Smooth muscle cell (in vitro differentiated cells): ENCODE results near the gene KLK12. TPM values are rescaled to one million over a fixed set of nuclear protein-coding genes. Genes with fewer than 3 reads are reported as not detected.

Source experiments
- DNase-seq: peaks from one replicate; lab custom pipeline; 2025; ENCODE audit not compliant: unreplicated experiment; lab: John Stamatoyannopoulos, UW
- H2AFZ ChIP-seq: fragments of 200-600 bp; sonication (generic); 2 replicates; pipeline ENCODE4 v1.6.0; 2016; ENCODE audit warnings: antibody characterized with exemption, low read depth, mild to moderate bottlenecking
- H3F3A ChIP-seq: fragments of 200-600 bp; sonication (generic); 2 replicates; pipeline ENCODE4 v1.6.0; 2017; ENCODE audit warnings: antibody characterized with exemption, low read depth
- H3K27ac ChIP-seq: fragments of 200-600 bp; sonication (generic); 2 replicates; pipeline ENCODE4 v1.5.1; 2016; ENCODE audit warnings: low read depth, mild to moderate bottlenecking
- H3K27me3 ChIP-seq: fragments of 200-600 bp; sonication (generic); 2 replicates; pipeline ENCODE4 v1.6.1; 2016; ENCODE audit warnings: low read depth, mild to moderate bottlenecking
- H3K36me3 ChIP-seq: fragments of 200-600 bp; sonication (generic); 2 replicates; pipeline ENCODE4 v1.5.1; 2016; ENCODE audit warnings: low read depth
- H3K4me1 ChIP-seq: fragments of 200-600 bp; sonication (generic); 2 replicates; pipeline ENCODE4 v1.5.1; 2016; ENCODE audit warnings: low read depth
- H3K4me2 ChIP-seq: fragments of 200-600 bp; sonication (generic); 2 replicates; pipeline ENCODE4 v1.6.0; 2016; ENCODE audit warnings: mild to moderate bottlenecking
- H3K4me3 ChIP-seq: fragments of 200-600 bp; sonication (generic); 2 replicates; pipeline ENCODE4 v1.5.1; 2016; ENCODE audit warnings: mild to moderate bottlenecking
- H3K79me2 ChIP-seq: fragments of 200-600 bp; sonication (generic); 2 replicates; pipeline ENCODE4 v1.6.0; 2016; ENCODE audit warnings: low read depth, mild to moderate bottlenecking
- H3K9ac ChIP-seq: fragments of 200-600 bp; sonication (generic); 2 replicates; pipeline ENCODE4 v1.6.0; 2016; ENCODE audit warnings: low read depth
- H3K9me3 ChIP-seq: fragments of 200-600 bp; sonication (generic); replicated peaks from 2 replicates; pipeline ENCODE4 v1.5.1; 2016; ENCODE audit warnings: low read depth
- H4K20me1 ChIP-seq: fragments of 200-600 bp; sonication (generic); 2 replicates; pipeline ENCODE4 v1.6.0; 2016; ENCODE audit warnings: low read depth
- CTCF ChIP-seq: fragments of 200-600 bp; sonication (generic); IDR thresholded peaks from 2 replicates; pipeline ENCODE4 v1.5.1; 2017; ENCODE audit warnings: borderline replicate concordance, mild to moderate bottlenecking, antibody characterized with exemption; ENCODE audit not compliant: insufficient read depth, poor library complexity, severe bottlenecking
- WGBS: methylation state at CpG from one replicate; pipeline ENCODE4 v1.1.7; 2016; ENCODE audit warnings: low lambda C conversion rate; 5-methylcytosine and 5-hydroxymethylcytosine counted together
- polyA plus RNA-seq: library from polyadenylated mRNA; unstranded; fragments of >200 nt; fragmentation: Nextera tagmentation; extraction: Ambion mirVana; gene quantifications from 2 replicates; pipeline ENCODE4 v1.2.1, GENCODE V29; 2016
- total RNA-seq: library from RNA; depleted of rRNA; stranded (reverse); fragments of >200 nt; gene quantifications from 2 replicates; pipeline ENCODE4 v1.2.3, GENCODE V29; 2014

KLK12 gene
- total and polyA plus RNA-seq, 2 experiments from 2014 or later = 1.7 to 1.9 TPM

DNA sequence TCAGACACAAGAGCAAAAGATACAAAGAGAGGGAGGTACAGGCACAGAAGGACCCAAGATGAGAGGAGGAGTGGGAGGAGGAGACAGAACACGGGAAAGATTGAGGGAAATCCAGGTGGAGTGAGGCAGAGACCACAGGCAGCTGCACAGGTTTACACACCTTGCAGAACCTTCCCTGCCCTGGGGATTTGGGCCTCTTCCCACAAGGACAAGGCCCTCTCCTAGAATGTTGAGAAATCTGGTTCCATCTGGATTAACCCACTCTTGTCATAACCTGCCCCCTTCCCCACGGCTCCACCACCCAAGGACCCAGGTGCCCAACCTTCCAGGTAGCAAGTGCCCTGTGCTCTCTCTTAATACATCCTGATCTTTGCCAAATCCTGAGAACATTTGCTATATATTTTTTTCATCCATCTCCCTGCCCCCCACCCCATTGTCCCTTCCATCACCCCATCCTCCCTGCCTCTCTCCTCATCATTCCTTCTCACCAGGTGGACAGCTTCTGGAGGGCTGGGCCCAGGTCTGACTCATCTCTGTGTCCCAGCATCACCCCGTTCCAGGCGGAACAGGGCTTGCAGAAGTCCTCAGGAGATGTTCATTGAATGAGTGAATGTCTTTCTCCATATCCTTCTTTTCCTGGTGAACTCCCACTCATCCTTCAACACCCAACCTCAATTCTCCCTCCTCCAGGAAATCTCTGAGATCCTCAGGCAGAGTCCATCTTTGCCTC, 24.6 kb downstream of the KLK12 start:
- Histone ChIP-seq H4K20me1 (no peaks in the 10 kb centered on the region), H3K27me3 (peaks cover 21% of the 10 kb centered on the region), H3K9me3 (no peaks in the 10 kb centered on the region), H3K79me2 (no peaks in the 10 kb centered on the region), H3K27ac (no peak overlapping the region), H3F3A (no peaks in the 10 kb centered on the region), H3K9ac (no peak overlapping the region), H3K4me2 (no peak overlapping the region), H3K36me3 (no peaks in the 10 kb centered on the region), H2AFZ (no peak overlapping the region), H3K4me3 (no peak overlapping the region), H3K4me1 (no peaks in the 10 kb centered on the region)
- TF ChIP-seq CTCF = no peak
- no peak for DNase-seq
- WGBS = 72% methylated on average over 4 of the region's 4 CpGs

DNA sequence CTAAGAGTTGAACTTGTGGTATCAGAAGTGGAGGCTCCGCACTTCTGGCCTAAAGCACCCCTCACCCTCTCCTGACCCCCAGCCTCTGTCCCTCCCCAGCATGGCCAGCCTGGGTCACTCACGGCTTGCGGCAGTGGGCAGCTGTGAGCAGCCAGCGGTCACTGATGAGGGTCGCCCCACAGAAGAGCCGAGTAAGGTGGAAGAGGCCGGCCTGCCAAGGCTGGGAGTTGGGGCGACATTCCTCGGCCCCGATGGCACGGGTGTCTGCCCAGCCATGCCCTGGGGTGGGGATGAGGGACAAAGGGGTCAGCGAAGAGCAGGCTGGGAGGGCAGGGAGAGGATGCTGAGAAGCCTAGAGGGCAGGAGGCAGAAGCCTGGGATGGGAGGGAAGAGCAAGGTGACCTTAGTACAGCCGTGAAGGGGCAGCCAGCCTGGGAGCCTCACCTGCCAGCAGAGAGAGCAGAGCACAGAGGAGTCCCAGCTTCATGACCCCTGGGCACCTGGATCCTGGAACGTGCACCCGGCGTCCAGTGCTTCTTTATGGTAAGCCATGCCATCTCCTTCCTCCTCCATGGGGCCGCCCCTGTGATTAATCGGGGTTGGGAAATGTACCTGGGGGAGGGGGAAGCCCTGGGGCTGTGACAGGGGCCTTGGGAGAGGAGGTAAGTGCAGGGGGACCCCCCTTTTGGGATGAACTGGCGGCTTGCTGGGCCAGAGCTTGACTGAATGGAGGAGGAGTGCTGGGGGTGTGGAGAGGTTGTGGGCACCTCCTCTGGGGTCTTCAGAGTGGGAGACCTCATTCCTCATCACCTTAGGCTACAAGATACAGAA, 25.5 kb downstream of the KLK12 start:
- Histone ChIP-seq H3K4me3 (no peak overlapping the region), H3K27me3 (peaks cover 16% of the 10 kb centered on the region), H3K27ac (no peak overlapping the region), H3K4me2 (no peak overlapping the region), H3K9me3 (no peaks in the 10 kb centered on the region), H3K4me1 (no peaks in the 10 kb centered on the region), H3K79me2 (no peaks in the 10 kb centered on the region), H3F3A (no peaks in the 10 kb centered on the region), H2AFZ (no peak overlapping the region), H3K36me3 (no peaks in the 10 kb centered on the region), H3K9ac (no peak overlapping the region), H4K20me1 (no peaks in the 10 kb centered on the region)
- no peak for DNase-seq
- 83% methylated on average over 19 of the region's 19 CpGs for WGBS
- TF ChIP-seq CTCF = no peak

DNA sequence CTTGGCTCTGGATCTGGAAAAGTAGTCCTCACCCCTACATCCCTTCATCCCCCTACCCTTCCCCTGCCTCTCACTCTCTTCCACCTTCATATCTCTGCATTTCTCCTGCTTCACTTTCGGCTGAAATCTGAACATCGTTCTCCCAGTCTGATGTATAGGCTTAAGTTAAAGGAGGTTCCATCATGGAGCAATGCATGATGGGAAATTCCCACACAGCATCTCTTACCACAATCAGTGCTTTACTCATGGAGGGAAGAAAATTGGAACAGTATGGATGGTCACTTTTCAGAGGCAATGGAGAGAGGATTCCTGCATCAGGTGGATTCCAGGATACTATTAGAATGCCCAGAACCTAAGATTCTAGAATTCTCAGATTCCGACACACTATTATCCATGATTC, 27.3 kb downstream of the KLK12 start:
- H3F3A ChIP-seq = no peaks in the 10 kb centered on the region
- DNase-seq = no peak
- TF ChIP-seq CTCF = no peak
- H3K79me2 ChIP-seq = no peaks in the 10 kb centered on the region
- 93% methylated on average over 3 of the region's 3 CpGs for WGBS
- H3K4me1 ChIP-seq = no peaks in the 10 kb centered on the region
- no peak overlapping the region for H2AFZ ChIP-seq
- peaks cover 15% of the 10 kb centered on the region for H3K27me3 ChIP-seq
- no peaks in the 10 kb centered on the region for H4K20me1 ChIP-seq
- H3K36me3 ChIP-seq = no peaks in the 10 kb centered on the region
- H3K27ac ChIP-seq = no peak overlapping the region
- no peak overlapping the region for H3K4me3 ChIP-seq
- no peak overlapping the region for H3K4me2 ChIP-seq
- H3K9ac ChIP-seq = no peak overlapping the region
- no peaks in the 10 kb centered on the region for H3K9me3 ChIP-seq
